Sigmoid colon (tissue), 4 donors: Measurements from ENCODE around the gene TBCCD1.

Source experiments
- EP300 ChIP-seq, 4 donors: sonication (generic); formaldehyde crosslinking; IDR thresholded peaks; one replicate each; pipeline ENCODE4 v1.6.1; 2017; ENCODE audit warnings: antibody characterized with exemption in 4 of 4
- POLR2AphosphoS5 ChIP-seq, 4 donors: sonication (generic); formaldehyde crosslinking; IDR thresholded peaks; one replicate each; pipeline ENCODE4 v1.6.1; 2017; ENCODE audit warnings: antibody characterized with exemption in 4 of 4
- TF ChIP-seq, protein P1 (sequence below), 4 experiments: fragments of 450-650 bp in 3 of 4; fragments of 200-600 bp in 1 of 4; IDR thresholded peaks; one replicate each; pipeline ENCODE4 v1.5.1; 2016 to 2019; ENCODE audit warnings: antibody characterized with exemption in 4 of 4, mild to moderate bottlenecking in 3 of 4, moderate library complexity in 2 of 4

DNA sequence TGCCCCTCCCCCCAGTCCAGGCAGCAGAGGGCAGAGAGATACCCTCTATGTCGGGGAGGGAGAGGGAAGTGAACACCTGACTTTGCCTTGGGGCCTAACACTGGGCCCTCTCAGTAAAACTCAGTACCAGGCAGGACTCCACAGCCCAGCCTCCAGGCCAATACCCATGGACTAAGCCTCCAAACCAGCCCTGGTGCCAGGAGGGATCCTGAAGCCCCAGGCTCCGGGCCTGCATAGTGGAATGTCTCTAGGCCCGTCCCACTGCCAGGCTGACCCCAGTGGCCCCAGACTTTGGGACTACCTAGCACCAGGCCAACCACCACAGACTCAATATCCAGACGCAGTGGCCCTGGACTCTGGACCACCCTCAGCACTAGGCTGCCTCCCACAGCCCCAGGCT lies 69.5 kb downstream of the TBCCD1 start:
- TF ChIP-seq POLR2AphosphoS5 (IDR thresholded peaks at IDR 0.05) (no peak), EP300 (IDR thresholded peaks at IDR 0.05) (no peak)
- TF ChIP-seq, protein P1, sequence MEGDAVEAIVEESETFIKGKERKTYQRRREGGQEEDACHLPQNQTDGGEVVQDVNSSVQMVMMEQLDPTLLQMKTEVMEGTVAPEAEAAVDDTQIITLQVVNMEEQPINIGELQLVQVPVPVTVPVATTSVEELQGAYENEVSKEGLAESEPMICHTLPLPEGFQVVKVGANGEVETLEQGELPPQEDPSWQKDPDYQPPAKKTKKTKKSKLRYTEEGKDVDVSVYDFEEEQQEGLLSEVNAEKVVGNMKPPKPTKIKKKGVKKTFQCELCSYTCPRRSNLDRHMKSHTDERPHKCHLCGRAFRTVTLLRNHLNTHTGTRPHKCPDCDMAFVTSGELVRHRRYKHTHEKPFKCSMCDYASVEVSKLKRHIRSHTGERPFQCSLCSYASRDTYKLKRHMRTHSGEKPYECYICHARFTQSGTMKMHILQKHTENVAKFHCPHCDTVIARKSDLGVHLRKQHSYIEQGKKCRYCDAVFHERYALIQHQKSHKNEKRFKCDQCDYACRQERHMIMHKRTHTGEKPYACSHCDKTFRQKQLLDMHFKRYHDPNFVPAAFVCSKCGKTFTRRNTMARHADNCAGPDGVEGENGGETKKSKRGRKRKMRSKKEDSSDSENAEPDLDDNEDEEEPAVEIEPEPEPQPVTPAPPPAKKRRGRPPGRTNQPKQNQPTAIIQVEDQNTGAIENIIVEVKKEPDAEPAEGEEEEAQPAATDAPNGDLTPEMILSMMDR (IDR thresholded peaks at IDR 0.05), result no peak
